ENCODE data around the gene EBF4. TPM values are rescaled to one million over a fixed set of nuclear protein-coding genes. Genes with fewer than 3 reads are reported as not detected.

The EBF4 gene
- total and polyA plus RNA-seq, 12 donors, result 2.0 to 8.0 (median 3.7) TPM

DNA sequence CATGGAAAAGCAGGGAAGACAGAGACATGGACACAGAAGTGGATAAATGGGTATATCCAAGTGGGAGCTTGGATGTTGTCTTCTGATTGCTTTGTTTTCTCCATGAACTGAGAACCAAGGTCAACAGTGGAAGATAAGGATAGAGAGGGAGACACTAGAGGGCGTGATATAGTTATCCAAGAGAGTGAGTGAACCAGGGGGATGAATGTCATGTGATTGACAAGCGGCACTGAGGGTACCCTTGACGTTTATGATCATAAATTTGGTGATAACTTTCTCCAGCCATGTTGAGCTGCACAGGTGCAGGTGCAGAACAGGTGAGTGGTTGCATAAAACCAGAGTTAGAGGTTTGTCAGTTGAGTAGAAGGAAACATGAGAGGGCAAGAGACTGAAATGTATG lies 20.7 kb downstream of the EBF4 start:
- no peak for DNase-seq
- ATAC-seq, result no peak
- Histone ChIP-seq H3K4me1 (no peaks in the 10 kb centered on the region), H3K36me3 (no peaks in the 10 kb centered on the region), H3K9me3 (peaks cover 0 to 21% (median 13%) of the 10 kb centered on the region in 11 donors), H3K27me3 (peaks cover 0 to 8% (median 0%) of the 10 kb centered on the region in 7 donors), H3K4me3 (no peak overlapping the region), H3K27ac (no peak overlapping the region)
- TF ChIP-seq CTCF (IDR thresholded peaks at IDR 0.05), result peak in 1 of 9 donors; percentile 33
- WGBS, 2 donors, result 17 to 30% methylated on average over 3 of the region's 3 CpGs
- intact Hi-C loops (cut with DNase I), result loop anchor here in 1 of 10 donors (10.0 kb wide), 1 partner anchor 328 kb away; the partner anchor contains the start of gene TGM6

GRCh38 chr20:2729251-2729713 lies 36.7 kb downstream of the EBF4 start:
- peaks cover 0 to 36% (median 9%) of the 10 kb centered on the region in 11 donors for H3K9me3 ChIP-seq
- peaks cover 0 to 4% (median 0%) of the 10 kb centered on the region in 9 donors for H3K36me3 ChIP-seq
- intact Hi-C loops (cut with DNase I), result no loop called here
- peak overlapping the region in 1 of 10 donors; percentile 38 for H3K27ac ChIP-seq
- WGBS, 2 donors, result 47 to 56% methylated on average over 6 of the region's 6 CpGs
- TF ChIP-seq CTCF (IDR thresholded peaks at IDR 0.05), result no peak
- ATAC-seq (peak in 1 of 8 donors; percentile 42), DNase-seq (no peak)
- peaks cover 0 to 10% (median 0%) of the 10 kb centered on the region in 7 donors for H3K27me3 ChIP-seq
- no peaks in the 10 kb centered on the region for H3K4me1 ChIP-seq
- H3K4me3 ChIP-seq, result no peak overlapping the region

DNA sequence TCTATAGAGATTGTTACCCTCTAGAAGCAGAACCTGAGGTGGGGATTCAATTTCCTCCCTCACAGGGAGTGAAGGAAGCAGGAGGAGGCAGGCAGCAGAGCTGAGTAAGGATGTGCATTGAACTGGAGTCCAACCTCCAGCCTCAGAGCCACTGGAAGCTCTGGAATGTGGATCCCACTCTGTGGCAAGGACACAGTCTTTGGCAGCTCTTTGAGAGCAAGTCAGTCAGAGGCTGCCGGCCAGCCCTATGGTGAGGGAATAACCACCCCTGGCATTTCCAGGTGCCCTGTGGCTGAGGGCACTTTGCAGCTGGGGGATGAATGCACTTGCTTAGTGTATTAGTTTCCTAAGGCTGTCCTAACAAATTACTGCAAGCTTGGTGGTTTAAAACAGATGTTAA lies 37.2 kb downstream of the EBF4 start:
- Histone ChIP-seq H3K27ac (peak overlapping the region in 1 of 10 donors; percentile 38), H3K4me1 (no peaks in the 10 kb centered on the region), H3K4me3 (no peak overlapping the region), H3K36me3 (peaks cover 0 to 3% (median 0%) of the 10 kb centered on the region in 9 donors), H3K9me3 (peaks cover 0 to 33% (median 9%) of the 10 kb centered on the region in 11 donors), H3K27me3 (peaks cover 0 to 10% (median 0%) of the 10 kb centered on the region in 7 donors)
- no peak for TF ChIP-seq CTCF (IDR thresholded peaks at IDR 0.05)
- intact Hi-C loops (cut with DNase I), result no loop called here
- DNase-seq (no peak), ATAC-seq (no peak)
- 17 to 30% methylated on average over 1 of the region's 1 CpG for WGBS, 2 donors

DNA sequence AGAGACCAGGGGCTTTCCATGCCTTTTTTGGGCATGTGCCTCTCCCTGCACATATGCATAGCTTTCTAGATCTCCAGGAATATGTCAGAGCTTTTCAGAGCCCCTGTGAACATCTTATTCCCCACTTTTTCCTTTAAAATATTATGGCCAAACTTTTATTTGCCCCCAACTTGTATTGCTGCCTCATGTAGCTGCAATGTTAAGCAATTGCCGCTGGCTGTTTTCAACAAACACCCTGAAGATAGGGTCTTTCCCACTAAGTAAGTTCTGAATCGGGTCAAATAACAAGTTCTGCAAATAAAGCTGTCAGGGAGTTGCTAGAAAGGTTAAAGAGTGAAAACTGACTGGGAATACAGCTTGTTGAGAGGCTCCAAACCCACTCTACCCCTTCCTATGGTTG lies 42.3 kb downstream of the EBF4 start:
- no peak overlapping the region for H3K4me3 ChIP-seq
- H3K9me3 ChIP-seq, result peaks cover 0 to 24% (median 9%) of the 10 kb centered on the region in 11 donors
- 90 to 95% methylated on average over 2 of the region's 2 CpGs for WGBS, 2 donors
- H3K27ac ChIP-seq, result no peak overlapping the region
- no peaks in the 10 kb centered on the region for H3K4me1 ChIP-seq
- peaks cover 0 to 3% (median 0%) of the 10 kb centered on the region in 9 donors for H3K36me3 ChIP-seq
- peaks cover 0 to 3% (median 0%) of the 10 kb centered on the region in 7 donors for H3K27me3 ChIP-seq
- DNase-seq (no peak), ATAC-seq (no peak)
- intact Hi-C loops (cut with DNase I), result loop anchor here in 1 of 10 donors (5.0 kb wide), 1 partner anchor 43 kb away; the partner anchor contains the start of gene EBF4
- TF ChIP-seq CTCF (IDR thresholded peaks at IDR 0.05), result no peak

Measured in heart right ventricle (tissue), 16 donors.